ENCODE results near the gene GTPBP8.
"Not testable (repeated sequence)": the region's sequence is repeated elsewhere in the genome, so short reads cannot be mapped to it uniquely, and the experiment has no call there.

Gene GTPBP8

DNA sequence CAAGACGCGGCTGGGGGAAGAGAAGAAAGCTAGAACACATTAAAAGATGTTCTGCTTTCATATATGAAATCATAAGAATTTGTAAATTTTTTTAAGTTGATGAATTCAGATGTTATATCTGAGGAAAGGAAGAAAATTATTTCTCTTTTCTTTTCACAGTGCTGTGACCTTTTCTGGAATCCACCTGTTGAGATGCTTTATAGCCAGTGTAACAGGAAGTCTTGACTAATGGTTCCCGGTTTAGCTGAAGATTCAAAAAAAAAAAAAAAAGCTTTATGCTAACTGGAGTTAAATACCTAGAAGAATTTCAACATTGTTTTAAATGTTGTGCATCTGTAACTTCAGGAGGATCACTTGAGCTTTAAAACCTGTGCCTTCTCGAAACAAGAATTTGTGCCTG is 9.9 kb downstream of the GTPBP8 start:
- no peak for DNase-seq (ENCODE audit: low read depth in 2 of 2)

DNA sequence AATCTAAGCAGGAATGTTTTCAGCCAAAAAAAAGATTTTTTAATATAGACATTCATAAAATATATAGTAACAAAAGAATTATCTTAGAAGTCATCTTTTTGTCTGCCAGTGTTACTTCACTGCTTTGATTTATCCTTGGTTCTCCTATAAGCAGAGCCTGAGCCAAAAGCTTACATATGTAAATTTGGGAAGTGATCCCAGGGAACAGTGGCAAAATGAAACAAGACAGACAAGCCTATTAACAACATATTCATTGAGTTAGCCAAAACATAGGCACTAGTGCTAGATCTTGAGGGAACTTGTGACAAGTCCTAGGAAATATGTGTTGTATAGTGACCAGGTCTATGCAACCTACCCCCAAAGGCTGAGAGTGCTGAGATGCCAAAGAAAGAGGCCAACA is 11.3 kb downstream of the GTPBP8 start:
- DNase-seq (ENCODE audit: low read depth in 2 of 2), result no peak

DNA sequence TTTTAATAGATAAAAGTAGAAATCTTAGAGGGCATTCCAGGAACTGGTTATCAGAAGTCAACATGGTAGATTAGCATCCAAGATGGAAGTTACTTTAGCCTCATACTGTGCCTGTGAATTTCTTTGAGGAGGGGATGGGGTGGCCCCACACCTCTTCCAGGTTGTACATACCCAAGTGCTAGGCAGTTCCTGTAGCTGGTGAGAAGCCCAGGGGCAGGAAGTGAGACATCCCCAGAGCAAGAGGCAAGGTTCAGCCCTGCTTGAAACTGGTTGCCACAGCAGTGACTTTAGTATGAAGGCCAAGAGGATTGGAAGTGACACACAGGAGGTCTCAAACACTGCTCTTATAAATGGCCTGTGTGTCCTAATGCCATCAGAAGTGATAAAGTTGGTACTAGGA is 11.9 kb downstream of the GTPBP8 start:
- peak; percentile 36 to 38 for DNase-seq (ENCODE audit: low read depth in 2 of 2)

DNA sequence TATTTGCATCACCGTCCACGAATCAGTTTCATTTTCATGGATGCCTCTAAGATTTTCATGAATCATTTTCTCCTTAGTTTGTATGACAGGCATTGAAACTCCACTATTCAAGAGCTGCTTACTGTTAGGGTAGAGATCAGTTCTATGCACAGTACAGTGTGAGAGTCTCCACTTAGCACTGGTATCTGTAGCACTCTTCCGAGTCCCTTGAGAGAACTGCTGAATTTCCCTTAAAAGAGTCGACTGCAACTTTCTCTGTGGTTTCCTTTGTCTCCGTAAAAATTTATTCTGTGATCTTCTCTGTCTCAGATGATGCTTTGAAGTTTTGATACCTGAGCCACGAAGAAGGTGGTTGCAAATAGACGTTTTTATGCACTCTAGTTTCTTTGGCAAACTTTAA is 14.8 kb downstream of the GTPBP8 start:
- peak in 1 of 2 donors; percentile 7 for DNase-seq (ENCODE audit: low read depth in 2 of 2)

DNA sequence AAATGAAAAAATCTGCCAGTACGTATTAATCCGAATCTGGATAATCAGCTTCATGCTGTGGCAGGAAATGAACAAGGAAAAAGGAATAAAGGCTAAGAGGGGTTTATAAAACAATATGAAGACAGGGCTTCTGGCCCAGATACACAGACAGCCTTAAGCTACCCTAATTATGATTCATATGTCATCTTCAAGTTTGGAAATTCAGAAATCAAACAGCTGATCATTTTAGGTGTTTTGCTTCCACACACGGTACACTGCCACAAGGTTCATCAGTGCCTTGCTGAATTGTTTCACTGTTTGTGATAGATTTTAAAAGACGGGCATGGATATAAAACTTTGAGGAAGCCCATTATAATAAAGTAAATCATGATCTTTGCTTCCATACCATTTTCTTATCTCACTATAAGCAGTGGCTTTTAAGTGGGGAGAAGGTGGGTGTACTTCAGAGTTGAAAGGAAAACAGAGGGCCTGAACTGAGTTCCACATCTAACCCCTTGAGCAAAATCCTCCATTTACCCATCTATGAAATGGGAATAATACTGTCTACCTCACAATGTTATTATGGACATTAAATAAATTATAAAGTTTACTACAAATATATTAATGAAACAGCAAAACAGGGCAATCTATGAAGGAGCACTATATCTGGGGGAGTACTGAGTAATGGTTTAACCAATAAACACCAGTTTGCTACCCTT is 15.7 kb downstream of the GTPBP8 start:
- no peak for DNase-seq (ENCODE audit: low read depth in 2 of 2)

DNA sequence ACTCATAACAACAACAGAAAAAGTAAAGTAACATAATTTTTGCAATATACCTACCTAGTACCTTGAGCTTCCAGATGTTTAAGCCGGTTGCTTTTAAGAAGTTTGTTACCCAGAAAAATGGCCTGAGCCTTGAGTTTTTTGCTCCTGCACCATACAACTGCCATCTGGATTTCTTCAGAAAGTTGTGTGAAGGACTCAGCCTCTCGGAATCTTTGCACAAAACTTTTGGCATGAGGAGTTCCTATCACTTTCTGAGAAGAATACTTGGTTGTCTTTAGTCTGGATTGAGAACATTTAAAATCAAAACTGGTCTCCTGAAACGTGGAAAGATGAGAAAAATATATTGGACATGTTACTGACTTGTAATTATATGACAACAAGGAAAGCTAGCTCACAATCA is 17.3 kb downstream of the GTPBP8 start:
- no peak for DNase-seq (ENCODE audit: low read depth in 2 of 2)

DNA sequence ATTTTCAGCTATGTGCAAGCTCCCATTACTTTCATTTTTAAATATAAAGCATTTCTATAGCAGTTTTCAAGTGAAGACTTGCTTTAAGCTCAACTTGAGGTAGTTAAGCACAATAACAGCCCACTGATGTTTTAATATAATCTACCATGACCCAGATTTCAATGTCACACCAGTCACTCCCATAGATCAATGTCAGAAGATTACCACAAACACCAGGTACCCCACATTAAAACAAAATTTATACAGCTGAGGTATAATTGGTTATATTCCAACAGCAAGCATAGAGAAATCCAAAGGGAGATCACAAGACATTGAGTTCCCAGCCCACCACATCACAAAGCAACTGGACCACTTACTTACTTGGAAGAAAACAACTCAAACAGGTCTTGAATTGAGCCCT is 22.8 kb downstream of the GTPBP8 start:
- DNase-seq (ENCODE audit: low read depth in 2 of 2), result no peak

DNA sequence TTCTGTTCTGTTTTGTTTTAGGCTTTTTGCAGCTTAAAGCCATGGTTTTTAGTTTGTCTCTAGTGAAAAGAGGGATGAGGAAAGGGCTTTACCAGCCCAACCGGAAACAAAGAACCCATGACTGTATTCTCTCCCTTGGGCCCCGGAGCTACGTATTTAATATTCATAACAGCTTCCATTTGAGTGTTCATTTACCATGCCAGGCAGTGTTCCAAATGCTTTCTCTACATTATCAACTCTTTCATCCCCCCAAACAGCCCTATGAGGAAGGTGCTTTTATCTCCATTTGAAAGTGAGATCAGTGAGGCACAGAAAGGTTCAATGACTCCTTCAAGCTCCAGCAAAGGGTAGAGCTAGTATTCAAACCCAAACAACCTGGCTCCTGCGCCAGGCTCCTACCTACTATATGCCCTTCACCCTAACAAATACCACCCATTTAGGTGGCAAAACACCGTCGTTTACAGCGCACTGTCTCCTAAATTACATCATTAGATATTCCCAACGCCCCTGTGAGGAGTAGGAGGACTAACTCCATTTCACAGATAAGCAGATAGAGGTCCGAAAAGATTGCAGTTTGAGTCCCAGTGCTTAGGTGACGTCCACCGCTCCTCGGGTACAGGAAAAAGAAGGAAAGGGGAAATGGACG is 27.9 kb downstream of the GTPBP8 start:
- DNase-seq (ENCODE audit: low read depth in 2 of 2), result no peak

DNA sequence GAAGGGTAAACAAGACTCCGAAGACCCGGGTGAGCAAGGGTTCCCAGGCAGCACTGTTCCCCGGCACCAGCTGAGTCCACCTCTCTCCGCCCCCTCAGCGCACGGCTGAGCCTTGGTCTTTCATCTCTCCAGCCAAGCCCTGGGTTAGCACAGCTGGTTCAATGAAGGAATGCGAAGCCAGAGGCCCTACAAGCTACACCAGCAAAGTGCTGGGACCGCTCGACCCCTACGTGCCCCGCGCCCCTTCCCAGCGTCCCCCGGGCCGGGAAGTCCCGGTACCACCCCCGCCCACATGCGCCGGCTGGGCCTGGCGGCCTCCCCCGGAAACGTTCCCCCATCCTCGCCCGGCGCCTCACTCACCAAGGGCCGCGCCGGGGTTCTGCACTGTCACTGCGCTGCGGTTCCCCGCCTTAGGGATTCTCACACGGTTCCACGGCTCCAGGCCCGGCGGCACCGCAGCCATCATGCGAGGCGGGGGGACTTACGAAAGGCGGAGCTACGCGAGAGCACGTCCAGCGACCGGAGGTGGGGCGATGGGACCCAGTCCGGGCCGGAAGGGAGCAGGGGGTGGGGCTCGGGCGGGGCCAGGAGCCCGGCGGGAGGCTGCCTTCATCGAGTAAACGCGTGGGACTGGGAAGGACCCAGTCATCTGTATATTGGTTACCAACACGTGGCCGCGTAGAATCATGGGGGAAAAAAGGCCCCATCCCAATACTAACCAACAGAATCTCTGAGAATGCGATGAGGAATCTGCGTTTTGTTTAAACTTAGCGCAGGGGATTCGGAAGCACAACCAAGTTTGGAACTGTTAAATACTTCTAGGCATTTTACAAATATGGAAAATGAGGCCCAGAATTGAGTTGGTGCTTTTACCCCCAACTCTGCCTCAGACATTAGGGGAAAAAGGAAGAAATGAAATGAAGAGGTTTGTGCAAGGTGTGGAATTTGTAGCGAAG is 28.7 kb downstream of the GTPBP8 start:
- peak; percentile 85 to 87 for DNase-seq (ENCODE audit: low read depth in 2 of 2)

DNA sequence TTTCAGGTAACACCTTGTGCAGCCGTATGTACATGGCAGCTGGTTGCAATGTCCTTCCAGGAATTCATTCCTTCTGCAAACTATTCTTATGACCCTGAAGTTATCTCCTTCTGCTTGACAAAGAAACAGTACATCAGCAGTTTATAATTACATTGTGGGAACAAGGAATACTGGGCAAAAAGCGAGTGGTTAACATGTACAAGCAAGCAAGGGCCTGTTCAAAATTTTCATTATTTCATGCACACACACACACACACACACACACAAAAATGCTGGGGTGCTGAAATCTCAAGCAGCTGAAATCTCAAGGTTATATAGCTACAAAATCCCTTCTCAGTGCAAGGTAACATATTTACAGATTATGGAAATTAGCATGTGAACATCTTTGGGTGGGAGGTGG is 30.7 kb downstream of the GTPBP8 start:
- no peak for DNase-seq (ENCODE audit: low read depth in 2 of 2)

DNA sequence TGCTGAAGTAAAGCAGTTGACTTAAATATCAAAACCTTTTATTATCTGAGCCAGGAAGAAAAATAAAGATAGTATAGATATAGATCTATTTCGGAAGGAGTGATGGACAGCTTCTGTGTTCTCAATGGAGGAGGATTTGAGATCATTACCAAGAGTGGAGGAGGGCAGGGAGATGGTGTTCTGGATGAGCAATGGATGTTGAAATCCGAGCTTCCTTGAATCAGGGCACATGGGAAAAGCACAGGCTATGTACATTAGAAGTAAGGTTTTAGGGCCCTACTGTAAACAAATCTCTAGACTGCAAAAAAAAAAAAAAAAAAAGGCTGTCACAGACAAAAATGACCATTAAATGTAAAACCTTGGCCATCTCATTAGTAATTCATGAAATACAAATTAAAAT is 43.2 kb downstream of the GTPBP8 start:
- DNase-seq (ENCODE audit: low read depth in 2 of 2), result no peak

DNA sequence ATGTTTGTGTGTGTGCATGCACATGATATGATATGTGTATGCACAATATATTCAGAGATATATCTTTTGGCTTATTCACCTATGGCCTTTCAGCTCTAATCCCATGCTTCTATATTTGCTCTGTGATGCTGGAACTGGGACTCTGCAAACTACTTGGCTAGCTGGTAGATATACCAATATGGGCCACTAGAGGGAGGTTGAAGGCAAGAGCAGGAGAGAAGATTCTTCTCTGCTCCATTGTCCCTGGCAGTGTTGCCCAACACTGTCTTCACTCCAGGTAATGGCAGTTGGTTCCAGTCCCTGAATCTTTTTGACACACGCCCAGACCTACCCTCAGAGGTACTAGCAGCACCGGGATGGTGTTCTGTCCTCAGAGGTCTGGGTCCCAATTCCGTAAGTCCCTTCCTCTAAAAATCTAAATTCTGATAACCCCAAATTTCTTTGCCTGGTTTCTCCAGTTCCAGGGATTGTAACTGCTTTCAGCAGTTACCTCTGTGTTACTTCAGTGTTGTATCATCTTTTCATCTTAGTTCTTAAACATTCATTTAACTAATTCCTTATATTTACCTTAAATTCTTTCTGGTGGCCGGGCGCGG is 44.7 kb downstream of the GTPBP8 start:
- peak in 1 of 2 donors; percentile 20 for DNase-seq (ENCODE audit: low read depth in 2 of 2)

DNA sequence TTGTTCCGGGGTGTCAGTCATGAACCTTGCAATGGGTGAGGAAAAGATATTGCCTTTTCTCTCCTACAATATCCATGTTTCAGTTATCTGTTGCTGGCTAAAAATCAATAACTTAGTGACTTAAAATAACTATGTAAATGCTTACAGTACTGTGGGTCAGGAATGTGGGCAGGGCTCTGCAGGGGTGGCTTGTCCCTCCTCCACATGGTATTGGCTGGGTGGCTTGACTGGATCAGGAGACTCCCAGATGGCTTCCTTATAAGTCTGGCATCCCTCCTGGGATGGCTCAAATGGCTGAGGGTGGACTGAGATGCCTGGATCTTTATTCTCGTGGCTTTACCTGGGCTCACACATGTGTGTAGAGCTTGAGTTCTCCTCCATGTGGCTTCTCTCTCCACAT is 47.5 kb downstream of the GTPBP8 start:
- DNase-seq (ENCODE audit: low read depth in 2 of 2), result no peak

DNA sequence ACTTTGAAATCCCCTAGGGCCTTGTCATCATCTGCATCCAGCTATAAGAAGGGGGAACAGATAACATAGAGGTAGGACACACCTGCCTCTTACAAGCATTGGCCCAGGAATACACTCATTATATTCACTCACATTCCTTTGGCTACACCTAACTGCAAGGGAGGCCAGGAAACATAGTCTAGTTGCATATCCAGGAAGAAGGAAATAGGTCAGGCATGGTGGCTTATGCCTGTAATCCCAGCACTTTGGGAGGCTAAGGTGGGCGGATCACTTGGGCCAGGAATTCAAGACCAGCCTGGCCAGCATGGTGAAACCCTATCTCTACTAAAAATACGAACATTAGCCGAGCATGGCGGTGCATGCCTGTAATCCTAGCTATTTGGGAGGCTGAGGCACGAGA is 48.8 kb downstream of the GTPBP8 start:
- DNase-seq (ENCODE audit: low read depth in 2 of 2), result no peak

DNA sequence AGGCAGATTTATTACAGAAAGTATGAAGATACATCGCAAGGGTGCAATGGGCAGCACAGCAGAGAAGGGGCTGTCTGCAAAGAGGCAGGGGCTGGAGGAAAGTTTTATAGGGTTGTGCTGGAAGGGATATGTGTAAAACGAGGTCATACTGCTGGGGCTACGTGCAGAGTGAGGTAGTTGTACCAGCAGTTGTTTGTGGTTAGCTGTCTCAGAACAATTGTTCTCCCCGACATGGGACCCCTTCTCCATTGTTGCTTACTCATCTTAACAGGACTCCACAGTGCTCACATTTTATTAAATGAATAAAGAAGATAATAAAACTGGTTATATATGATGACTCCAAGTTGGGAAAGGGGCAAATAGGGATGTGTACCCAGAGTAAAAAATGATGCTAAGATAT is 49.4 kb downstream of the GTPBP8 start:
- DNase-seq (ENCODE audit: low read depth in 2 of 2), result no peak

DNA sequence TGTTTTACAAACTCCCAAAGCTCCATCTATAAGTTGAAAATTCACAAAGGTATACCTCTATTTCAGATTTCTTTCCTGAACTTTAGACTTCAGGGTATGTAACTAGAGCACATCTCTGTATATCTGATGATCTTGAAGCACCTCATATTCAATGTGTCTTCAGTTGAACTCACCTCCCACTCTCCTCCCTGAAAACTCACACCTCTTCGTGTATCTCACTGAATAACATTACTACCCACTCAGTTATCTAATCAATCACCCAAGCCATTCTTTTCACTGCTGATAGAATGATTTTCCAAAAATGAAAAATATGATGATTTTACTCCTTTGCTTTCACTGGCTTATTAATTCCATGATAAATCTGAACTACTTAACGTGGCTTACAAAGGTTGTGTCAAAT is 52.9 kb downstream of the GTPBP8 start:
- DNase-seq (ENCODE audit: low read depth in 2 of 2), result no peak

DNA sequence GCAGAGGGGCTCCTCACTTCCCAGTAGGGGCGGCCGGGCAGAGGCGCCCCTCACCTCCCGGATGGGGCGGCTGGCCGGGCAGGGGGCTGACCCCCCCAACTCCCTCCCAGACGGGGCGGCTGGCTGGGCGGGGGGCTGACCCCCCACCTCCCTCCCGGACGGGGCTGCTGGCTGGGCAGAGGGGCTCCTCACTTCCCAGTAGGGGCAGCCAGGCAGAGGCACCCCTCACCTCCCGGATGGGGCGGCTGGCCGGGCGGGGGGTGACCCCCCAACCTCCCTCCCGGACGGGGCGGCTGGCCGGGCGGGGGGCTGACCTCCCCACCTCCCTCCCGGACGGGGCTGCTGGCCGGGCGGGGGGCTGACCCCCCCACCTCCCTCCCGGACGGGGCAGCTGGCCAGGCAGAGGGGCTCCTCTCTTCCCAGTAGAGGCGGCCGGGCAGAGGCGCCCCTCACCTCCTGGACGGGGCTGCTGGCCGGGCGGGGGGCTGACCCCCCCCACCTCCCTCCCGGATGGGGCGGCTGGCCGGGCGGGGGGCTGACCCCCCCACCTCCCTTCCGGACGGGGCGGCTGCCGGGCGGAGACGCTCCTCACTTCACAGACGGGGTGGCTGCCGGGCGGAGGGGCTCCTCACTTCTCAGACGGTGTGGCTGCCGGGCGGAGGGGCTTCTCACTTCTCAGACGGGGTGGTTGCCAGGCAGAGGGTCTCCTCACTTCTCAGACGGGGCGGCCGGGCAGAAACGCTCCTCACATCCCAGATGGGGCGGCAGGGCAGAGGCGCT is 55.6 kb downstream of the GTPBP8 start:
- not testable (repeated sequence) for DNase-seq (ENCODE audit: low read depth in 2 of 2)

DNA sequence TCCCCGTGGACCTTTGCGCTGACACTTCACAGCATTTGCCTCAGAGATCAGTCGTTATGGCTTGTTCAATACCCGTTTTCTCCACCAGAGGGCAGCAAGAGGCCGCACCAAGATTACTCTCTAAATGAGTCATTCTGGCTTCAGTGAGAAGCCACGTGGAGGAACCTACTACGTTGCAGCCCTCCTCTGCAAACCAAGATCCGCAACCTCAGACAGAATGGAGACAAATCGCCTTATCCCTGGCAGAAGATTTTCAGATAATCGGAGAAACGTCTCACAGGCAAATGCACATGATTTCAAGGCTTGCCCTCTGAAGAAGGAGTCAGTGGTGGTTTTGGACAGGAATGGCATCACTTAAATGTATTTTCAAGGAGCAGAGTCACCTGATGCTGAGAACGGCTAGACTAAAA is 60.5 kb downstream of the GTPBP8 start:
- DNase-seq (ENCODE audit: low read depth in 2 of 2), result peak; percentile 69 to 81

Data from stimulated activated CD4-positive, alpha-beta T cell treated with anti-CD3 and anti-CD28 coated beads, Interleukin-15, amount 100 ng/mL, for 48 hours (primary cell).